IMR-90 (cell line): ENCODE data around the gene GALNT9. TPM values are rescaled to one million over a fixed set of nuclear protein-coding genes. Genes with fewer than 3 reads are reported as not detected.

Source experiments
- ATAC-seq: fragments of 200-7000 bp; cut with Tn5 transposase; 2 replicates; pipeline ENCODE4 v1.9.1; 2020; ENCODE audit warnings: low read depth, mild to moderate bottlenecking, moderate library complexity
- BruUV-seq: library from RNA; stranded (reverse); fragments of 400-500 nt; replicated peaks from 2 replicates; lab custom pipeline; 2021; lab: Mats Ljungman, UMichigan
- CTCF ChIA-PET: fragments of 300-600 bp; formaldehyde crosslinking; extraction: SDS; loops from one replicate; lab custom pipeline; 2021; ENCODE audit warnings: antibody characterized with exemption; lab: Yijun Ruan, JAX
- POLR2A ChIA-PET: fragments of 300-600 bp; sonication (Branson Sonifier 250); formaldehyde crosslinking; loops from one replicate; lab custom pipeline; 2022; ENCODE audit warnings: antibody characterized with exemption; ENCODE audit not compliant: unreplicated experiment; lab: Charles Lee
- DNase-seq: peaks from one replicate; pipeline ENCODE4 v3.0.0; 2013
- H2AFZ ChIP-seq: replicated peaks from 2 replicates; pipeline ENCODE3; 2013; ENCODE audit warnings: low read length, mild to moderate bottlenecking; ENCODE audit not compliant: poor library complexity
- H2AK5ac ChIP-seq: 2 replicates; pipeline ENCODE4 v1.6.1; 2013; ENCODE audit warnings: low read depth, low read length, inconsistent platforms
- H2AK9ac ChIP-seq: replicated peaks from 2 replicates; pipeline ENCODE3; 2013; ENCODE audit warnings: mild to moderate bottlenecking, low read depth, low read length, moderate library complexity; ENCODE audit not compliant: poor library complexity
- H2BK120ac ChIP-seq: 2 replicates; pipeline ENCODE4 v1.6.1; 2013; ENCODE audit warnings: low read depth, low read length, inconsistent platforms
- H2BK15ac ChIP-seq: 3 replicates; pipeline ENCODE4 v1.6.1; 2013; ENCODE audit warnings: low read depth, low read length, inconsistent platforms
- H2BK20ac ChIP-seq: 2 replicates; pipeline ENCODE4 v1.6.1; 2013; ENCODE audit warnings: low read depth, mild to moderate bottlenecking, inconsistent platforms, low read length, moderate library complexity
- H2BK5ac ChIP-seq: 2 replicates; pipeline ENCODE4 v1.6.1; 2013; ENCODE audit warnings: mild to moderate bottlenecking, low read depth, low read length, inconsistent platforms; ENCODE audit not compliant: poor library complexity, severe bottlenecking
- H3K14ac ChIP-seq: replicated peaks from 2 replicates; pipeline ENCODE4 v1.6.1; 2013; ENCODE audit warnings: low read depth, low read length, inconsistent platforms
- H3K18ac ChIP-seq: 2 replicates; pipeline ENCODE4 v1.6.1; 2013; ENCODE audit warnings: low read depth, low read length, control low read depth
- H3K23ac ChIP-seq: 2 replicates; pipeline ENCODE4 v1.6.1; 2013; ENCODE audit warnings: low read depth, low read length, inconsistent platforms
- H3K27ac ChIP-seq: 2 replicates; pipeline ENCODE4 v1.5.1; 2013; ENCODE audit warnings: mild to moderate bottlenecking, control low read depth, low read length; ENCODE audit not compliant: insufficient read depth
- H3K27me3 ChIP-seq: 2 replicates; pipeline ENCODE4 v1.6.1; 2013; ENCODE audit warnings: low read length; ENCODE audit not compliant: control insufficient read depth, insufficient read depth
- H3K36me3 ChIP-seq: 2 replicates; pipeline ENCODE4 v1.6.1; 2013; ENCODE audit warnings: low read length, mixed read lengths; ENCODE audit not compliant: control insufficient read depth, insufficient read depth
- H3K4ac ChIP-seq: 2 replicates; pipeline ENCODE4 v1.6.1; 2013; ENCODE audit warnings: low read depth, low read length, inconsistent platforms
- H3K4me1 ChIP-seq: 2 replicates; pipeline ENCODE4 v1.6.1; 2013; ENCODE audit warnings: low read length, mixed read lengths; ENCODE audit not compliant: control insufficient read depth, insufficient read depth
- H3K4me2 ChIP-seq: 2 replicates; pipeline ENCODE4 v1.6.1; 2013; ENCODE audit warnings: low read depth, mild to moderate bottlenecking, control low read depth, low read length, moderate library complexity
- H3K4me3 ChIP-seq: 2 replicates; pipeline ENCODE4 v1.5.1; 2013; ENCODE audit warnings: low read depth, mild to moderate bottlenecking, control low read depth, low read length, moderate library complexity; ENCODE audit not compliant: insufficient read depth
- H3K56ac ChIP-seq: 2 replicates; pipeline ENCODE4 v1.6.1; 2013; ENCODE audit warnings: low read length, inconsistent platforms; ENCODE audit not compliant: insufficient read depth; ENCODE audit errors: extremely low read depth
- H3K79me1 ChIP-seq, 2 experiments: 2 replicates each; pipeline ENCODE4 v1.6.1; 2013; ENCODE audit warnings: low read length in 2 of 2, inconsistent platforms in 1 of 2, low read depth in 1 of 2
- H3K9ac ChIP-seq: 2 replicates; pipeline ENCODE4 v1.6.1; 2013; ENCODE audit warnings: low read depth, low read length, control low read depth
- H3K9me1 ChIP-seq: 2 replicates; pipeline ENCODE4 v1.6.1; 2013; ENCODE audit warnings: low read length, inconsistent platforms; ENCODE audit not compliant: insufficient read depth
- H3K9me3 ChIP-seq: 2 replicates; pipeline ENCODE4 v1.6.1; 2013; ENCODE audit warnings: low read length; ENCODE audit not compliant: control insufficient read depth, insufficient read depth
- H4K20me1 ChIP-seq: 2 replicates; pipeline ENCODE4 v1.6.1; 2013; ENCODE audit warnings: low read length, inconsistent platforms; ENCODE audit not compliant: insufficient read depth
- H4K5ac ChIP-seq: 2 replicates; pipeline ENCODE4 v1.6.1; 2013; ENCODE audit warnings: mild to moderate bottlenecking, low read depth, low read length, control low read depth
- H4K8ac ChIP-seq, 2 experiments: 2 replicates each; pipeline ENCODE4 v1.6.1; 2013; ENCODE audit warnings: low read depth in 2 of 2, low read length in 2 of 2, control low read depth in 1 of 2, inconsistent platforms in 1 of 2
- H4K91ac ChIP-seq: 2 replicates; pipeline ENCODE4 v1.6.1; 2013; ENCODE audit warnings: low read depth, low read length, inconsistent platforms; ENCODE audit not compliant: insufficient read depth
- BHLHE40 ChIP-seq: fragments of 150-350 bp; IDR thresholded peaks from 2 replicates; pipeline ENCODE4 v1.6.1; 2016; ENCODE audit warnings: mild to moderate bottlenecking, low read depth, low read length
- CEBPB ChIP-seq: IDR thresholded peaks from 2 replicates; pipeline ENCODE4 v1.6.1; 2012; ENCODE audit warnings: low read depth, low read length, improper control_type of control experiment
- CTCF ChIP-seq: conservative IDR thresholded peaks from 2 replicates; pipeline ENCODE4 v1.5.1; 2012; ENCODE audit warnings: mild to moderate bottlenecking, low read depth, low read length, improper control_type of control experiment
- ELK1 ChIP-seq: fragments of 150-350 bp; IDR thresholded peaks from 2 replicates; pipeline ENCODE4 v1.6.1; 2016; ENCODE audit warnings: low read depth, mild to moderate bottlenecking, low read length, moderate library complexity, borderline replicate concordance
- MAFK ChIP-seq: IDR thresholded peaks from 2 replicates; pipeline ENCODE4 v1.6.1; 2012; ENCODE audit warnings: low read depth, low read length, improper control_type of control experiment
- MAZ ChIP-seq: IDR thresholded peaks from 2 replicates; pipeline ENCODE4 v1.6.1; 2012; ENCODE audit warnings: low read depth, mild to moderate bottlenecking, low read length, improper control_type of control experiment, moderate library complexity, borderline replicate concordance
- MXI1 ChIP-seq: IDR thresholded peaks from 2 replicates; pipeline ENCODE4 v1.6.1; 2012; ENCODE audit warnings: low read depth, mild to moderate bottlenecking, low read length, moderate library complexity, borderline replicate concordance
- NFE2L2 ChIP-seq: fragments of 150-350 bp; IDR thresholded peaks from 2 replicates; pipeline ENCODE4 v1.6.1; 2016; ENCODE audit warnings: low read depth, mild to moderate bottlenecking, low read length
- POLR2A ChIP-seq: IDR thresholded peaks from 2 replicates; pipeline ENCODE4 v1.6.1; 2012; ENCODE audit warnings: mild to moderate bottlenecking, low read depth, low read length
- RAD21 ChIP-seq: IDR thresholded peaks from 2 replicates; pipeline ENCODE4 v1.6.1; 2012; ENCODE audit warnings: low read length, improper control_type of control experiment
- RCOR1 ChIP-seq: IDR thresholded peaks from 2 replicates; pipeline ENCODE4 v1.6.1; 2012; ENCODE audit warnings: mild to moderate bottlenecking, low read length, improper control_type of control experiment; ENCODE audit not compliant: insufficient replicate concordance
- RFX5 ChIP-seq: IDR thresholded peaks from 2 replicates; pipeline ENCODE4 v1.8.0; 2012; ENCODE audit warnings: low read depth, mild to moderate bottlenecking, low read length, moderate library complexity
- SMC3 ChIP-seq: fragments of 150-350 bp; IDR thresholded peaks from 2 replicates; pipeline ENCODE4 v1.6.1; 2016; ENCODE audit warnings: low read depth, mild to moderate bottlenecking, antibody characterized with exemption, low read length, moderate library complexity
- USF2 ChIP-seq: fragments of 150-350 bp; IDR thresholded peaks from 2 replicates; pipeline ENCODE4 v1.6.1; 2017; ENCODE audit warnings: mild to moderate bottlenecking, antibody characterized with exemption, low read length, low read depth
- WGBS, 2 experiments: methylation state at CpG; one replicate each; pipeline versions ENCODE4 v1.1.5 to v1.1.7; 2013; ENCODE audit warnings: missing lambda C conversion rate in 2 of 2; ENCODE audit not compliant: insufficient read length in 1 of 2; ENCODE audit errors: extremely low coverage in 2 of 2; 5-methylcytosine and 5-hydroxymethylcytosine counted together
- dilution Hi-C: fragments of 300-500 bp; cut with HindIII; formaldehyde crosslinking; loops from one replicate; pipeline ENCODE4 v1.14.3; 2018; ENCODE audit warnings: low sequenced_read_pairs; ENCODE audit not compliant: unreplicated experiment
- in situ Hi-C: fragments of 300-500 bp; cut with MboI; formaldehyde crosslinking; loops from 3 replicates; pipeline ENCODE4 v1.14.3; 2019; ENCODE audit warnings: low sequenced_read_pairs, inconsistent platforms, mixed read lengths
- intact Hi-C: fragments of 100-400 bp; cut with micrococcal nuclease; formaldehyde crosslinking; loops from 2 replicates; pipeline ENCODE4 v1.10.0; 2022
- polyA plus RNA-seq, 3 experiments: library from polyadenylated mRNA; depleted of rRNA; stranded (reverse); fragments of >200 nt; gene quantifications; 2 replicates each; pipeline ENCODE4 v1.2.3, GENCODE V29; 2012; ENCODE audit warnings: low replicate concordance in 1 of 3
- total RNA-seq: library from RNA; depleted of rRNA; stranded (reverse); fragments of >200 nt; gene quantifications from 2 replicates; pipeline ENCODE4 v1.2.3, GENCODE V29; 2012

Gene GALNT9
- total and polyA plus RNA-seq, 2 of the 4 experiments (the other 2 are of a cell fraction) = under 0.01 to 0.12 TPM

- BruUV-seq = no TSS peak
- Histone ChIP-seq H3K18ac (no peak overlapping the region), H3K56ac (no peak overlapping the region), H2BK20ac (no peak overlapping the region), H3K9me3 (peaks cover 6% of the 10 kb centered on the region; the same call in 1 of the 2 replicates), H3K79me1 (no peaks in the 10 kb centered on the region), H2AFZ (no peak overlapping the region), H4K5ac (no peak overlapping the region), H3K23ac (no peak overlapping the region), H2AK9ac (no peak overlapping the region), H3K4me3 (no peak overlapping the region), H2BK15ac (no peak overlapping the region), H3K9me1 (no peaks in the 10 kb centered on the region), H3K9ac (no peak overlapping the region), H2BK120ac (no peak overlapping the region), H3K36me3 (no peaks in the 10 kb centered on the region), H3K4me1 (no peaks in the 10 kb centered on the region), H3K4me2 (no peak overlapping the region), H3K27me3 (no peaks in the 10 kb centered on the region), H3K4ac (no peak overlapping the region), H2AK5ac (no peak overlapping the region), H2BK5ac (no peak overlapping the region), H4K91ac (no peak overlapping the region), H4K8ac (no peak overlapping the region), H3K14ac (no peak overlapping the region), H3K27ac (no peak overlapping the region), H4K20me1 (no peaks in the 10 kb centered on the region)
- 60% methylated on average over 7 of the region's 25 CpGs; no CpG with 5 or more reads in 1 of the 2 experiments for WGBS, 2 experiments
- no peak for TF ChIP-seq RFX5
- TF ChIP-seq SMC3 = no peak
- TF ChIP-seq ELK1 = no peak
- no peak for TF ChIP-seq RAD21
- TF ChIP-seq BHLHE40 = no peak
- no peak for TF ChIP-seq CEBPB
- no peak for TF ChIP-seq MXI1
- TF ChIP-seq CTCF = no peak
- TF ChIP-seq MAZ = no peak
- TF ChIP-seq MAFK = no peak
- TF ChIP-seq RCOR1 = no peak
- TF ChIP-seq USF2 = no peak
- no peak for TF ChIP-seq POLR2A
- no peak for TF ChIP-seq NFE2L2
- dilution Hi-C loops = no loop called here
- DNase-seq = no peak
- POLR2A ChIA-PET = no interaction called here
- intact Hi-C loops = no loop called here
- CTCF ChIA-PET = no interaction called here
- ATAC-seq = no peak
- in situ Hi-C loops = no loop called here
These were observed 64.2 kb downstream of the GALNT9 start for GRCh38 chr12:132265056-132265800.
